Measurements from ENCODE around the gene ADAM30. TPM values are rescaled to one million over a fixed set of nuclear protein-coding genes. Genes with fewer than 3 reads are reported as not detected.

ADAM30 gene
- total RNA-seq, 1 donor from 2014 or later = not detected

DNA sequence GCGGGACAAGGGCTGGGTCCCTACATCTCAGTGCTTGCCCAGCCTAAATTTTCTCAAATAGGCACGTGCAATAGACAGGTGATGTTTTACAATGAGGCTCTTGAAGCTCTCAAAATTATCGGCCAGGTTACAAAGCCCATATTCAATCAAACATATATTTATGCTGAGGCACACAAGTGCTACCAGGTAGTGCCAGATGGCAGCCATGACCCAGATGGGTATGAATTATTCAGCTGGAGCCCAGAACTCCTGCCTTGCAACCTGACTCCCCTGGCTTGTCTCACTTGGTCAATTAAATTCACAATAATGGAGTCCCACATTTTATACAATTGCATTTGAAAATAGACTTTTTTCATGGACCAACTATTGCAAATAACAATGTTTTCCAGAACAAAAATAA lies 12.3 kb upstream of the ADAM30 start:
- peaks cover 1% of the 10 kb centered on the region for H3K27me3 Mint-ChIP-seq
- H3K9me3 Mint-ChIP-seq = no peaks in the 10 kb centered on the region
- no peak for DNase-seq (ENCODE audit: extremely low spot score, unreplicated experiment)
- no peaks in the 10 kb centered on the region for H3K4me1 Mint-ChIP-seq (ENCODE audit: unreplicated experiment)
- no peaks in the 10 kb centered on the region for H3K36me3 Mint-ChIP-seq
- TF ChIP-seq, protein P1, sequence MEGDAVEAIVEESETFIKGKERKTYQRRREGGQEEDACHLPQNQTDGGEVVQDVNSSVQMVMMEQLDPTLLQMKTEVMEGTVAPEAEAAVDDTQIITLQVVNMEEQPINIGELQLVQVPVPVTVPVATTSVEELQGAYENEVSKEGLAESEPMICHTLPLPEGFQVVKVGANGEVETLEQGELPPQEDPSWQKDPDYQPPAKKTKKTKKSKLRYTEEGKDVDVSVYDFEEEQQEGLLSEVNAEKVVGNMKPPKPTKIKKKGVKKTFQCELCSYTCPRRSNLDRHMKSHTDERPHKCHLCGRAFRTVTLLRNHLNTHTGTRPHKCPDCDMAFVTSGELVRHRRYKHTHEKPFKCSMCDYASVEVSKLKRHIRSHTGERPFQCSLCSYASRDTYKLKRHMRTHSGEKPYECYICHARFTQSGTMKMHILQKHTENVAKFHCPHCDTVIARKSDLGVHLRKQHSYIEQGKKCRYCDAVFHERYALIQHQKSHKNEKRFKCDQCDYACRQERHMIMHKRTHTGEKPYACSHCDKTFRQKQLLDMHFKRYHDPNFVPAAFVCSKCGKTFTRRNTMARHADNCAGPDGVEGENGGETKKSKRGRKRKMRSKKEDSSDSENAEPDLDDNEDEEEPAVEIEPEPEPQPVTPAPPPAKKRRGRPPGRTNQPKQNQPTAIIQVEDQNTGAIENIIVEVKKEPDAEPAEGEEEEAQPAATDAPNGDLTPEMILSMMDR (conservative IDR thresholded peaks at IDR 0.05) = no peak
- no peak overlapping the region for H3K27ac Mint-ChIP-seq
- H3K4me3 Mint-ChIP-seq = no peak overlapping the region

DNA sequence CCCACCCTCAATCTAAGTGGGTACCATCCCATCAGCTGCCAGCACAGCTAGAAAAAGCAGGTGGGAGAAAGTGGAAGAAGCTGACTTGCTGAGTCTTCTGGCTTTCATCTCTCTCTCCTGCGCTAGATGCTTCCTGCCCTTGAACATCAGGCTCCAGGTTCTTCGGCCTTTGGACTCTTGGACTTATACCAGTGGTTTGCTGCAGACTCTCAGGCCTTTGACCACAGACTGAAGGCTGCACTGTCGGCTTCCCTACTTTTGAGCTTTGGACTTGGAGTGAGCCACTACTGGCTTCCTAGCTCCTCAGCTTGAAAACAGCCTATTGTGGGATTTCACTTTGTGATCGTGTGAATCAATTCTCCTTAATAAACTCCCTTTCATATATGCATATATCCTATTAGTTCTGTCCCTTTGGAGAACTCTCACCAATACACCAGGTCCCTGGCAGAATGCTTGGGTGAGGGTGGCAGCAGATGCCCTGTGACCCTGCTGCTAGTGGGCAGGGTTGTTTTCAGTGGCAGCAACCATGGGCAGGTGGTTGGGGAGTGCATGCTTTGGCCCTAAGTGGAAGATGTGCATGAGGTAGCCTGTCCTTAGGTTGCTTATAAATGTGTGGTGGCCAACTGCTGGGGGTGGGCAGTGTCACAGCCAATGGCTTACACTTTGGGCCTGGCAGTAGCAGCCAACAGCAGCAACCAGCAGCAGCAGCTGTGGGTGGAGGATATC lies 10.8 kb upstream of the ADAM30 start:
- peaks cover 4% of the 10 kb centered on the region for H3K27me3 Mint-ChIP-seq
- H3K4me1 Mint-ChIP-seq (ENCODE audit: unreplicated experiment) = no peaks in the 10 kb centered on the region
- no peak for DNase-seq (ENCODE audit: extremely low spot score, unreplicated experiment)
- no peaks in the 10 kb centered on the region for H3K36me3 Mint-ChIP-seq
- TF ChIP-seq, protein P1 (conservative IDR thresholded peaks at IDR 0.05) = no peak
- H3K4me3 Mint-ChIP-seq = no peak overlapping the region
- no peaks in the 10 kb centered on the region for H3K9me3 Mint-ChIP-seq
- no peak overlapping the region for H3K27ac Mint-ChIP-seq

DNA sequence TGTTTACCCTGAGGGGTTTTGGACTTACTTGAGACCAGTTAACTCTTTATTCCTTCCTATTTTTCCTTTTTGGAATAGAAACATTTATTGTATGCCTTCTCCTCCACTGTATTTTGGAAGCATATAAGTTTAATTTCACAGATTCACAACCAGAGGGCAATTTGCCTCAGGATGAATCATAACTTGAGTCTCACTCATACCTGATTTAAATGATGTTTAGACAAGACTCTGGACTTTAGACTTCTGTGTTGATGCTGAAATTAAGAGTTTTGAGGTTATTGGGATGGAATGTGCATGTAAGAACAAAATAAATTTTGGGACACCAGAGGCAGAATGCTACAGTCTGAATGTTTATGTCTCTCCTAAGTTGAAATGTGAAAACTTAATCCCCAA lies 7.1 kb upstream of the ADAM30 start:
- no peaks in the 10 kb centered on the region for H3K4me1 Mint-ChIP-seq (ENCODE audit: unreplicated experiment)
- no peak overlapping the region for H3K27ac Mint-ChIP-seq
- H3K4me3 Mint-ChIP-seq = no peak overlapping the region
- no peak for DNase-seq (ENCODE audit: extremely low spot score, unreplicated experiment)
- TF ChIP-seq, protein P1 (conservative IDR thresholded peaks at IDR 0.05) = no peak
- no peaks in the 10 kb centered on the region for H3K9me3 Mint-ChIP-seq
- no peaks in the 10 kb centered on the region for H3K36me3 Mint-ChIP-seq
- peaks cover 8% of the 10 kb centered on the region for H3K27me3 Mint-ChIP-seq

DNA sequence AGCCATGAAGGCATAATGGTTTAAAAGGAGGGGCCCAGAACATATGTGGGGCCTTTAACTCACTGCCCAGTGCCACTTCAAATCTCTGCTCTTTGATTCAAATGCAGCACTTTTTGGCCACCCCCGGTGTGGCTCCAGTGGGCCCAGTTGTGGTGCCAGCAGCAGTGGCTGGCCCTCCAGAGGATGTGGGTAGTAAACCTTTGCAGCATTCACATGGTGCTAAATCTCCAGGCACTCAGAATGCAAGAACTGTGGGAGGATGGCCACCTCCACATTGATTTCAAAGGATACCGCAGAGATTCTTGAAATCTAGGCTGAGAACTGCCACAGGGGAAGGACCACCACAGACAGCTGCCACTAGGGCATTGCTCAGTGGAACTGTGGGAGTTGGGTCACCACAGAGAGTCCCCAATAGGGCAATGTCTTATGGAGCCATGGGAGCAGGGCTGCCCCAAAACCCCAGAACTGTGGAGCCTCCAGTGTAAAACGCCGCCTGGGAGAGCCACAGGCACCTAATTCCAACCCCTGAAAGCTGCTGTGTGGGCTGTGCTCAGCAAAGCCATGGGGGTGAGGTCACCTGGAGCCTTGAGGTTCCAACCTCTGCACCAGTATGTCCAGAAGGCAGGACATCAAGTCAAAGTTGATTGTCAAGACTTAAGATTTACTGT lies 6.6 kb upstream of the ADAM30 start:
- H3K4me1 Mint-ChIP-seq (ENCODE audit: unreplicated experiment) = no peaks in the 10 kb centered on the region
- H3K36me3 Mint-ChIP-seq = no peaks in the 10 kb centered on the region
- H3K9me3 Mint-ChIP-seq = no peaks in the 10 kb centered on the region
- DNase-seq (ENCODE audit: extremely low spot score, unreplicated experiment) = no peak
- peaks cover 8% of the 10 kb centered on the region for H3K27me3 Mint-ChIP-seq
- no peak overlapping the region for H3K4me3 Mint-ChIP-seq
- no peak overlapping the region for H3K27ac Mint-ChIP-seq
- TF ChIP-seq, protein P1 (conservative IDR thresholded peaks at IDR 0.05) = no peak

DNA sequence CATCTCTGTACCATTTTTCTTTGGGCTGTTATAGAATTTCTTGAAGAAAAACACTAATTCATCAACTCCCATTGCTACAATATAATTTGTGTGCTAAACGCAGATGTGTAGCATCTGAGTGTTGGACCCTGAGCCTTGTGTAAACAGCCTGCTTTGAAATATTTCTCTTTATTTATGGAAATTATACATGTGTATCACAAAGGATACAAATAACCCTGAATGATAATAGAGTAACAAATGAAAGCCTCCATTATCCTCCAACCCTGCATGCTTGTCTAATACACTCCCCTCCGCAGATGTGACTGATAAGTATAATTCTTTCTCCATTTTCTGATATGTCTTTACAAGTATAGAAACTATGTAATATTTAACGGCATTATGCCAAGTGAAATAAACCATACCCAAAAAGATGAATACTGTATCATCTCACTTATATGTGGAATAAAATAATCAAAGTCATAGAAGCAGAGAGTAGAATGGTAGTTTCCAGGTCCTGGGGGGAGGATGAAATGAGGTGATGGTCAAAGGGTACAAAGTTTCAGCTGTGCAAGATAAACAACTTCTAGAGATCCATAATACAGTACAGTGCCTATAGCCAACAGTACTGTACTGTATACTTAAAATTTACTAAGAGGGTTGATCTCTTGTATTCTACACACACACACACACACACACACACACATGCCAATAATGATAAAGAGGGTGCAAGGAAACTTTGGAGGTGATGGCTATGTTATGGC lies 2.8 kb upstream of the ADAM30 start:
- no peak overlapping the region for H3K4me3 Mint-ChIP-seq
- no peak overlapping the region for H3K27ac Mint-ChIP-seq
- H3K36me3 Mint-ChIP-seq = no peaks in the 10 kb centered on the region
- DNase-seq (ENCODE audit: extremely low spot score, unreplicated experiment) = no peak
- TF ChIP-seq, protein P1 (conservative IDR thresholded peaks at IDR 0.05) = no peak
- H3K27me3 Mint-ChIP-seq = peaks cover 15% of the 10 kb centered on the region
- no peaks in the 10 kb centered on the region for H3K9me3 Mint-ChIP-seq
- no peaks in the 10 kb centered on the region for H3K4me1 Mint-ChIP-seq (ENCODE audit: unreplicated experiment)

Data from type B pancreatic cell (in vitro differentiated cells).